ENCODE data around the gene CCL16. TPM values are rescaled to one million over a fixed set of nuclear protein-coding genes. Genes with fewer than 3 reads are reported as not detected.

The CCL16 gene
- total and polyA plus RNA-seq, 8 donors: 0.14 to 0.30 TPM; not detected in 6

DNA sequence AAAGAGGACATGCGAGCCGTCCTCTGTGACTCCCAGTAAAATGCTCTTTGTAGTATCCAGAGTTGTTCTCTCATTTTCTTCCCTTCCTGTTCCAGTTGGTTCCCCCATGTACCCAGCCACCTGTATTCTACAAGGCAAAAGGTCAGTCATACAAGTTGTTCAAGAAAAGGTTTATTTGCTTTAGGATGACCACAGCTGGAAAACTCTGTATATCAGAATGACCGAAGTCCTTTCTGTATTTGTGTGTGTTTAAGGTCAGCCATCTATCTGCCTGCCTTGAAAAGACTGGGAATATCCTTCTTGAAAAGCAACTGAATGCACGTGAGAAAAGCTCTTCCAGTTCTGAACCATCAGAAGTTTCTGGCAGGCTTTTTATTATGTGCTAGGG, 8.4 kb downstream of the CCL16 start:
- no peak overlapping the region for H3K27ac ChIP-seq
- H3K36me3 ChIP-seq: no peaks in the 10 kb centered on the region
- peaks cover 0 to 10% (median 7%) of the 10 kb centered on the region in 3 donors for H3K4me1 ChIP-seq
- FAIRE-seq (no peak), DNase-seq (no peak), ATAC-seq (peak in 2 of 4 donors; percentile 5 to 6)
- WGBS, 2 donors: 63 to 68% methylated on average over 4 of the region's 4 CpGs
- H3K27me3 ChIP-seq: no peaks in the 10 kb centered on the region
- no peaks in the 10 kb centered on the region for H3K9me3 ChIP-seq
- intact Hi-C loops (cut with DNase I): loop anchor here in 2 of 3 donors (5.0 to 10.0 kb wide), 3 partner anchors 92 to 174 kb away; partner anchors contain the start of gene CCL18 (in 1 of the 2)
- H3K4me3 ChIP-seq: no peak overlapping the region
- TF ChIP-seq, protein P1, sequence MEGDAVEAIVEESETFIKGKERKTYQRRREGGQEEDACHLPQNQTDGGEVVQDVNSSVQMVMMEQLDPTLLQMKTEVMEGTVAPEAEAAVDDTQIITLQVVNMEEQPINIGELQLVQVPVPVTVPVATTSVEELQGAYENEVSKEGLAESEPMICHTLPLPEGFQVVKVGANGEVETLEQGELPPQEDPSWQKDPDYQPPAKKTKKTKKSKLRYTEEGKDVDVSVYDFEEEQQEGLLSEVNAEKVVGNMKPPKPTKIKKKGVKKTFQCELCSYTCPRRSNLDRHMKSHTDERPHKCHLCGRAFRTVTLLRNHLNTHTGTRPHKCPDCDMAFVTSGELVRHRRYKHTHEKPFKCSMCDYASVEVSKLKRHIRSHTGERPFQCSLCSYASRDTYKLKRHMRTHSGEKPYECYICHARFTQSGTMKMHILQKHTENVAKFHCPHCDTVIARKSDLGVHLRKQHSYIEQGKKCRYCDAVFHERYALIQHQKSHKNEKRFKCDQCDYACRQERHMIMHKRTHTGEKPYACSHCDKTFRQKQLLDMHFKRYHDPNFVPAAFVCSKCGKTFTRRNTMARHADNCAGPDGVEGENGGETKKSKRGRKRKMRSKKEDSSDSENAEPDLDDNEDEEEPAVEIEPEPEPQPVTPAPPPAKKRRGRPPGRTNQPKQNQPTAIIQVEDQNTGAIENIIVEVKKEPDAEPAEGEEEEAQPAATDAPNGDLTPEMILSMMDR (IDR thresholded peaks at IDR 0.05): no peak

DNA sequence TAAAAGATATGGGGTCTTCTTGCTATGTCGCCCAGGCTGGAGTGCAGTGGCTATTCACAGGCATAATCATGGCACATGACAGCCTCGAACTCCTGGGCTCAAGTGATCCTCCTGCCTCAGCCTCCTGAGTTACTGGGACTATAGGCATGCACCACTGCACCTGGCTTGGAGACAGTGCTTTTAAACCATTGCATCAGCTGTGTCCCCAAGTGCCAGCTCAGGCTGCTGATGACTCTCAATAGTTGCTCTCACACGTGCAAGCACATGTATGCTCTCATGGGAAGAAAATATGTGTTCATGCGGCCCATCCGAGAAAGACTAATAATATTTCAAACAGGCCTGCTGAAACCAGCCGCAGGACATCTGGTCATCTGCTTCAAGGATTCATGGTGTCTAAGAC, 8.8 kb downstream of the CCL16 start:
- Histone ChIP-seq H3K27me3 (no peaks in the 10 kb centered on the region), H3K4me3 (no peak overlapping the region), H3K9me3 (no peaks in the 10 kb centered on the region), H3K36me3 (no peaks in the 10 kb centered on the region), H3K4me1 (peaks cover 0 to 10% (median 7%) of the 10 kb centered on the region in 3 donors), H3K27ac (no peak overlapping the region)
- TF ChIP-seq, protein P1 (IDR thresholded peaks at IDR 0.05): no peak
- no peak for DNase-seq
- no peak for ATAC-seq
- intact Hi-C loops (cut with DNase I): loop anchor here in 2 of 3 donors (5.0 to 10.0 kb wide), 3 partner anchors 92 to 175 kb away; partner anchors contain the start of gene CCL18 (in 1 of the 2)
- FAIRE-seq: no peak
- WGBS, 2 donors: 86 to 99% methylated on average over 6 of the region's 6 CpGs

DNA sequence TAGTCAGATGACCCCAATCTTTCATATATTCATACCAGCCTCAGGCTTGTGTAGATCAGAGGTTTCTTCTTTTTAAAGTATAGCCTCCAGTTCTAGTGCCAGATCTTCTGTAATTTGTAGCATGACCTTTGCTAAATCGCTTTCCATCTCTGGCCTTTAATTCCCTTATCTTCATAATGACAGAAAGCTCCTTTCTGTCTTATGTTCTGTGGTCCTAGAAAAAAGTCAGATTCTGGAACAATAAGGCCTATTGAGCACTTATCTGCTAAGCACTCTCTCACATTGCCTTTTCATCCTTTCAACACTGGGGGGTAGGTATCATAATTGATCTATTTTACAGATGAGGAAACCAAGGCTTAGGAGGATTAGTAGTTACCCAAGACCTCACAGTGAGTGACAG, 9.2 kb downstream of the CCL16 start:
- no peaks in the 10 kb centered on the region for H3K36me3 ChIP-seq
- WGBS, 2 donors: 71 to 75% methylated on average over 1 of the region's 1 CpG
- no peak for ATAC-seq
- H3K27ac ChIP-seq: no peak overlapping the region
- no peak overlapping the region for H3K4me3 ChIP-seq
- no peaks in the 10 kb centered on the region for H3K27me3 ChIP-seq
- H3K4me1 ChIP-seq: peaks cover 0 to 10% (median 7%) of the 10 kb centered on the region in 3 donors
- TF ChIP-seq, protein P1 (IDR thresholded peaks at IDR 0.05): no peak
- no peak for DNase-seq
- H3K9me3 ChIP-seq: no peaks in the 10 kb centered on the region
- FAIRE-seq: no peak
- intact Hi-C loops (cut with DNase I): loop anchor here in 2 of 3 donors (5.0 to 10.0 kb wide), 3 partner anchors 93 to 175 kb away; partner anchors contain the start of gene CCL18 (in 1 of the 2)

DNA sequence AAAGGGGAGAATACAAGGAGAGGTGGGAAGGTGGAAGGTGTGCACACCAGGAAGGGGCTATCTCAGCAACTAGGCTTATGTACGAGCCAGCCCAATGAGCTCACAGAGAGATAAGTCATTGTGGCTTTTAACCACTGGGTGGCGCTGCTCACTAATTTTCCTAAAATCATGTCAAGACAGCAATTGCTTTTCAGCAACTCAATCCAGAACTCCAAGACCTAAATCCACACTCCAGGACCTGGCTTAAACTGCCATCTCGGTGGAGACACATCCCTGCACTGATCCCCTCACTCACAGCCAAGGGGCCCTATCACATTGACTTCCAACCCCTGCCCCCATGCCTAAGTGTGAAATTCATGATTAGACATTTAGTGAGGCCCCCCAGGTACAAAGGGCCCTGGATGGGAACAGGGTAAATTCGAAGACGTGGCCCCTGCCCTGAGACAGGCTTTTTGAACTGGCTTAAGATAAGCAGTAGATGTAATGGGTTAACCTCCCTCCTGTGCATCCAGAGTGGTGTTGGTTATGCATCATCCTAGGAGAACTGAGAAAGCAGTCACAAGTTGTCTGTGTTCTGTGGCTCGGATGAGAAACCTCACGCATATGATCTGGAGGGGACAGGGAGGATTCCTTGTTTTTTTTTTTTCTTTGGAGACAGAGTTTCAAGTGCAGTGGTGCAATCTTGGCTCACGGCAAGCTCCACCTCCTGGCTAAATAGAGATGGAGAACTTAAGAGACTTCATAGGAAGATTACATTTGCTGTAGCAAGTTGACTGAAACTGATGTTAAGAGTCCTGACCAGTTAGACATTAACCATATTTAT, 11.5 kb downstream of the CCL16 start:
- ATAC-seq: peak; percentile 64 to 88 (median 86)
- intact Hi-C loops (cut with DNase I): loop anchor here in 2 of 3 donors (5.0 to 10.0 kb wide), 3 partner anchors 95 to 178 kb away; partner anchors contain the start of gene CCL18 (in 1 of the 2)
- Histone ChIP-seq H3K27ac (no peak overlapping the region), H3K4me3 (no peak overlapping the region), H3K9me3 (no peaks in the 10 kb centered on the region), H3K36me3 (no peaks in the 10 kb centered on the region), H3K27me3 (no peaks in the 10 kb centered on the region), H3K4me1 (peaks cover 0 to 10% (median 7%) of the 10 kb centered on the region in 3 donors)
- TF ChIP-seq, protein P1 (IDR thresholded peaks at IDR 0.05): peak; percentile 69 to 88 (median 78)
- FAIRE-seq: no peak
- peak in 5 of 6 donors; percentile 66 to 83 (median 72) for DNase-seq
- 23 to 24% methylated on average over 8 of the region's 8 CpGs for WGBS, 2 donors
